Stimulated activated CD8-positive, alpha-beta memory T cell treated with anti-CD3 and anti-CD28 coated beads, Interleukin-7, amount 100 ng/mL, for 24 hours (primary cell): ENCODE data around the gene DNAH3.
"Not testable (repeated sequence)": the region's sequence is repeated elsewhere in the genome, so short reads cannot be mapped to it uniquely, and the experiment has no call there.

Experiments
- DNase-seq: peaks from one replicate; pipeline ENCODE4 v3.0.0-alpha.2; 2020; ENCODE audit warnings: low read depth

The DNAH3 gene

DNA sequence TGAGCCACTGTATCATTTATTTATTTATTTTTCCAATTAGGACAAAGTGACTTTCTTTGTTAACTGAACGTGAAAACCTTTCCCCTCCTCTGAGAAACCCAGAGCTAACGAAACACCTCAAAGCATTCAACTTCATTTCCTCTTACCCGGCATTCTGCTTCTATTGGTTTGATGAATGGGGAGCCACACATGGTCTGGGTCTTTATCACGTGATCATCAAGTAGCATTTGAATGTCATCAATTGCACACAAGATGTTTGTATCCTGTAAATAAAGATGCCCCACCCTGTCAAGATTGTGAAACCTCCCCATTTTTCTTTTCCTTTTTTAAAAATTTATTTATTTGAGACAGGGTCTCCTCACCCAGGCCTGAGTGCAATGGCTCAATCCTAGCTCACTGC is 80.1 kb downstream of the DNAH3 start:
- no peak for DNase-seq

GRCh38 chr16:21069986-21070385 is 80.7 kb downstream of the DNAH3 start:
- DNase-seq: no peak

GRCh38 chr16:21064203-21064602 is 86.4 kb downstream of the DNAH3 start:
- DNase-seq: no peak

- not testable (repeated sequence) for DNase-seq
Measured at GRCh38 chr16:21063314-21063713, 87.3 kb downstream of the DNAH3 start.

DNA sequence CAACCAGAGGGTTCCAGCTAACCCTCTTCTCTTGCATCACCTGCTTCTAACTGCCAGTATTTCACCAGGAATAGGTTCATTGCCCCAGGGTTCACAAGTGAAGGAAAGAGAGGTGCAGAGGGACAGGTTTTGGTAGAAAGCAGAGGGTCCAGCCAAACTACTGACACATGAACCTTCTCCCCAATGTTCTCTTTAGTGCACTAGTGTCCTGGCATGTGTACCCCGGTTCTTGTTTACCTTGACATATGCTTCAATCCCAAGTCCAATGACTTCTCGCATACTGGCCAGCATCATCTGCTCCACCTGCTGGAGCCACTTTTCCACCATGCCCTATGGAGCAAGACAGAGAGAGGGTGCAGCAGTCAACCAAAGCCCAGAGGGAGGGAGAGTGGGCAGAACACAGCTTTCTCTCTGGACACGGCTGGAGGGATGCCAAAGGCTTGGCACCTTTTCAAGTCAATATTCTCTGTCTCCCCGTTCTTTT is 90.6 kb downstream of the DNAH3 start:
- no peak for DNase-seq

DNA sequence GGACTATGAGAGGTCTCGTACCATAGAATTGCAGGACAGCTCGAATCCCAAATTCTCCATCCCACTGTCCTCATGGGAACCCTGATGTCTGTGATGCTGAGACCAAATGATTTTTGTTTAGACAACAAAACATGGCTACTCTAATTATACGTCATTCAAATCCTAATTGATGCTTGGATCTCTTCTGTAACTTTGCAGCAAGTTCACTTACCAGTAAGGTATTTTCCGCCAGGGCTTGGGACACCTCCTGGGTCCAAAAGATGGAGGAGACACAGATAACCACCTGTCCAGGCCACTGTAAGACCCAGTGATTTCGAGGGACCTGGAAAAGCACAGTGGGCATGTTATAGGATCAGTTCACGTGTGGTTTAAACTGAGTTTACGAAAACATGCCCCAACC is 92.8 kb downstream of the DNAH3 start:
- DNase-seq: no peak

GRCh38 chr16:21056396-21056795 is 94.2 kb downstream of the DNAH3 start:
- no peak for DNase-seq

- DNase-seq: not testable (repeated sequence)
Measured at GRCh38 chr16:21055738-21056137, 94.9 kb downstream of the DNAH3 start.

- DNase-seq: no peak
Measured at GRCh38 chr16:21053590-21053989, 97.1 kb downstream of the DNAH3 start.

DNA sequence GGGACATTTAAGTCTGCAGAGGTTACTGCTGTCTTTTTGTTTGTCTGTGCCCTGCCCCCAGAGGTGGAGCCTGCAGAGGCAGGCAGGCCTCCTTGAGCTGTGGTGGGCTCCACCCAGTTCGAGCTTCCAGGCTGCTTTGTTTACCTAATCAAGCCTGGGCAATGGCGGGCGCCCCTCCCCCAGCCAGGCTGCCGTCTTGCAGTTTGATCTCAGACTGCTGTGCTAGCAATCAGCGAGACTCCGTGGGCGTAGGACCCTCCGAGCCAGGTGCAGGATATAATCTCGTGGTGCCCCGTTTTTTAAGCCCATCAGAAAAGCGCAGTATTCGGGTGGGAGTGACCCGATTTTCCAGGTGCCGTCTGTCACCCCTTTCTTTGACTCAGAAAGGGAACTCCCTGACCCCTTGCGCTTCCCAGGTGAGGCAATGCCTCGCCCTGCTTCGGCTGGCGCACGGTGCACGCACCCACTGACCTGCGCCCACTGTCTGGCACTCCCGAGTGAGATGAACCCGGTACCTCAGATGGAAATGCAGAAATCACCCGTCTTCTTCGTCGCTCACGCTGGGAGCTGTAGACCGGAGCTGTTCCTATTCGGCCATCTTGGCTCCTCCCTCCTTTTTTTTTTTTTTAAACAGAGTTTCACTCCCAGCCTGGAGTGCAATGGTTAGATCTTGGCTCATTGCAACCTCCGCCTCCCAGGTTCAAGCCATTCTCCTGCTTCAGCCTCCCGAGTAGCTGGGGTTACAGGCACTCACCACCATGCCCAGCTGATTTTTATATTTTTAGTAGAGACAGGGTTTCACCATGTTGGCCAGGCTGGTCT is 102.3 kb downstream of the DNAH3 start:
- DNase-seq: not testable (repeated sequence)

DNA sequence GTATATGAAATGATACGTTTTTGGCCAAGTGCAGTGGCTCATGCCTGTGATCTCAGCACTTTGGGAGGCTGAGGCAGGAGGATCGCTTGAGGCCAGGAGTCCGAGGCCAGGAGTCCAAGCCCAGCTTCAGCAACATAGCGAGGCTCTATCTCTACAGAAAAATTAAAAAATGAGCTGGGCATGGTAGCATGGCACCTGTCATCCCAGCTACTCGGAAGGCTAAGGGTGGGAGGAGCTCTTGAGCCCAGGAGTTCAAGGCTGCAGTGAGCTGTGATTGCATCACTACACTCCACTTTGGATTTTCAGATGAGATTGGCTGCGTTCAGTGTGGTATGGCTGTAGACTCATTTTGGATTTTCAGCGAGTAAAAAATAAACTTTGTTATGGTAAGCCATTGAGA is 112.4 kb downstream of the DNAH3 start:
- no peak for DNase-seq

GRCh38 chr16:21037736-21038135 is 112.9 kb downstream of the DNAH3 start:
- no peak for DNase-seq

DNA sequence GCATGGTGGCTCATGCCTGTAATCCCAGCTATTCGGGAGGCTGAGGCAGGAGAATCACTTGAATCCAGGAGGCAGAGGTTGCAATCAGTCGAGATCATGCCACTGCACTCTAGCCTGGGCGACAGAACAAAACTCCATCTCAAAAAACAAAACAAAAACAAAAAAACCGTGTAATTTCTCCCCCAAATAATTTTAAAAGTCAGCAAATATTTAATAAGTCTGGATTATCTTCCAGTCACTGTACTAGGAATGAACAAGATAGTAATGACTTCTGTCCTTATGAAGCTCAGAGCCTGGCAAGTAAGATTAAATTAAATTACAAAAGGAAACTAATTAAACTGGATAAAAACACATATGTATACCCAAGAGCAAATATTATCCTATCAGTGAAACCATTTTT is 113.5 kb downstream of the DNAH3 start:
- DNase-seq: no peak

DNA sequence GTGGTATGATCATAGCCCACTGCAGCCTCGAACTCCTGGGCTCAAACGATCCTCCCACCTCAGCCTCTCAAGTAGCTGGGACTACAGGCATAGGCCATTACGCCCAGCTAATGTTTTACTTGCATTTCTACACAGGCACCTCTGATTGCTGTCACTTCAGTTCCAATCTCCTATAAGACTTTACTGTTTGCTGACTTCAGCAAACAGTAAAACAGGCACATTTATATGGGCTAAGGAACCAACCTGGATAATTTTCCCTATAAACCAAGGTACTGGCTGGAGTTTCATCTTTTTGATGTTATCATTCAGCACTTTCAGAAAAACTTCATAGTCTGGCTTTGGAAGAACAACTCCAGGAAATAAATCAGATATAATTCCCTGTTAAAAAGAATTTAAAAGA is 114.2 kb downstream of the DNAH3 start:
- no peak for DNase-seq

DNA sequence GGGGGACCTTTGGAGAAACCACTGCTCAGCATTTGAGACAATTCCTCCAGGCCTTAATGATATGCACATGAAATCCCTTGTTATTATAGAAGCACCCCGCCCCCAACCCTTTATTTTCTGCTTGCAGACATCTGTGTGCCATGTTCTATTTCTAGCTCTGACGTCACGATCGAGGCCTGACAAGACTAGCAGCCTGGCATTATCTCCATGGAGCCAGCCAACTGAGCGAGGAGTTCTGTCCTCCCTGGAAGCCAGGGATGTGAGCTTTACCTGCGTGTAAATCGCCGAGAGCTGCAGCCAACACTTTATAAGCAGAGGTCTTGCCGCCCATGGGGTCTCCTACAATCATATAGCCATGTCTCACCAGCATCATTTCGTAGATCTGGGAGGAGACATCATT is 116.9 kb downstream of the DNAH3 start:
- DNase-seq: no peak

GRCh38 chr16:21033264-21033663 is 117.4 kb downstream of the DNAH3 start:
- DNase-seq: no peak

DNA sequence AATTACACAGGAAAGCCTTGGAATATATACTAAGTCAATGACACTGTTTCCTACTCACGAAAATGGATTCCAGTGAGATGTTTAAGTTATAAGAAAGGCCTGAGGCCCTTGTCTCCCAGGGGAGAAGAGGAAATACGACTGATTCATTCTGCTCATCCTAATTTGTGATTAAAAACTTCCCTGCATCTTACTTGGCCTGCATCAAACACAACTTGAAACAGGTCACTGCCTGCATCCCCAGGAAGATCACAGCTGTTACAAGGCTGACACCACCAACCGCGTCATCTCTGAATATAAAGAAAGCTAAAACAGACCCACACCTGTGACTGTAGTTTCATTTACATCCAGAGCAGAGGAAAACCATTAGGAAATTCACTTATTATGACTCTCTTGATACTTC is 121.9 kb downstream of the DNAH3 start:
- DNase-seq: no peak

GRCh38 chr16:21026846-21027245 is 123.8 kb downstream of the DNAH3 start:
- no peak for DNase-seq

GRCh38 chr16:21023509-21024202 is 127.0 kb downstream of the DNAH3 start:
- DNase-seq: no peak

DNA sequence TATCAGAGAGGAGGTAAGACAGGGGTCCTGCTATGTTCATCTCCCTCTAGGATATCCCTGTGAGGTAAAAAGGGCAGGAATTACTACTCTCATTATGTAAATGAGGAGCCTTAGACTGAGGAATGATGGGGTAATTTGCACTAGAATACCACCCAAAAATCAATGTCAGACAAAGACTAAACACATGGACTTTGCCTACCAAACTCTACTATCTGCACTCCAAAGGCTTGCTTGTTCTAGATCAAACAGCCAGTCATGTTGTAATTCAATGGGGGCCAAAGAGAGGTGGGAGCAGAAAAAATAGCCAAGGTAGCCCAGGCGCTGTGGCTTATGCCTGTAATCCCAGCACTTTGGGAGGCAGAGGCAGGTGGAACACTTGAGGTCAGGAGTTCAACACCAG is 129.3 kb downstream of the DNAH3 start:
- DNase-seq: no peak

DNA sequence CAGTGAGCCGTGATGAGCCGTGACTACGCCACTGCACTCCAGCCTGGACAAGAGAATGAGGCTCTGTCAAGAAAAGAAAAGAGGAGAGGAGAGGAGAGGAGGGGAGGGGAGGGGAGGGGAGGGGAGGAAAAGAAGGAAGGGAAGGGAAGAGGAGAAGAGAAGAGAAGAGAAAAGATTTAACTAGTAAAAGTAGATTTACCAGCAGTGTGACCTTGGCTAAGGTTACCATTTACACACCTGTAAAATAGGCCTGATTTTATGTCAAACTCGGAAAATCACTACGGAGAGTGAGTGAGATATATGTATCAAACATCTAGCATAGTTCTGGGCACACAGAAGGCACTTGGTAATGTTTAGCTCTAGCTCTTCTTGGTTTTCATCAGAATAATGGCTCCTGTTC is 140.8 kb downstream of the DNAH3 start:
- no peak for DNase-seq

DNA sequence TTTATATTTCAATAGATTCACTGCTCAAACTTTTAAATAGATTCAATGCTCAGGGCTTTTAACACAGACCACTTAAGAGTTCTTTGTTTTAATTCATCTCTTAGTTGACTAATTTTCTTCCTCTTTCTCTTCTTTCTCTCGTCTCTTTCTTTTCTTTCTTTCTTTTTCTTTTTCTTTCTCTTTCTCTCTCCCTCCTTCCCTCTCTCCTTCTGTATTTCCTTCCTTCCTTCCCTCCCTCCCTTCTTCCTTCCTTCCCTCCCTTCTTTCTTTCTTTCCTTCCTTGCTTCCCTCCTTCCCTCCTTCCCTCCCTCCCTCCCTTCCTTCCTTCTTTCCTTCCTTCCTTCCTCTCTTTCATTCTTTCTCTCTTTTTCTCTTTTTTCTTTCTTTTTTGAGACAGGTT is 145.6 kb downstream of the DNAH3 start:
- no peak for DNase-seq

DNA sequence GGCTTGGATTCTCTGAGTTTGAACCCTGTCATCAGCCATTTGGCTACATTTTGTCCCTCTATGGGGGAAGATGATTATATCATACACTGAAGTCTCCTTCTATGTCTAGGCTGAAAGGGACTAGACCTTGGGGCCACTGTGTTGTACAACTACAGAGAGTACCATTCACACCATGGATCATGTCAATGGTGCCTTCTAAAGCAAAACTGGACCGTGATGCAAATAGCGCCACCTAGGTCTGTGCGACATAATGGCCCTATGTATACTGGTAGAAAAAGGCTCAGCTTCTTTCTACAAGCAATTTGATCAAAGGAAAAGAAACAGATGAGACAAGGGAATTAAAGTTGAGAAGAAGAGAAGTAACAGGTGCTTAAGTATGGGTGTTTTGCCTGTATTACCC is 149.4 kb downstream of the DNAH3 start:
- DNase-seq: no peak

GRCh38 chr16:20997147-20997546 is 153.5 kb downstream of the DNAH3 start:
- no peak for DNase-seq
